Stimulated activated CD8-positive, alpha-beta memory T cell treated with anti-CD3 and anti-CD28 coated beads, Interleukin-12 subunit alpha, Interleukin-12 subunit beta, amount 100 ng/mL, for 1 hour (primary cell): Measurements from ENCODE around the gene ATXN7L1.

Source experiments
- DNase-seq: peaks from one replicate; pipeline ENCODE4 v3.0.0-alpha.2; 2020; ENCODE audit warnings: low read depth

Gene ATXN7L1

GRCh38 chr7:105675934-105676371 is 200.4 kb downstream of the ATXN7L1 start:
- peak; percentile 42 for DNase-seq

GRCh38 chr7:105674200-105674920 is 202.0 kb downstream of the ATXN7L1 start:
- no peak for DNase-seq

GRCh38 chr7:105673367-105674084 is 202.9 kb downstream of the ATXN7L1 start:
- no peak for DNase-seq

GRCh38 chr7:105672801-105673200 is 203.6 kb downstream of the ATXN7L1 start:
- DNase-seq = no peak

- no peak for DNase-seq
Measured at GRCh38 chr7:105666324-105666723, 210.1 kb downstream of the ATXN7L1 start.

- no peak for DNase-seq
Measured at GRCh38 chr7:105665684-105666083, 210.7 kb downstream of the ATXN7L1 start.

- DNase-seq = no peak
Measured at GRCh38 chr7:105664816-105665525, 211.4 kb downstream of the ATXN7L1 start.

- DNase-seq = no peak
Measured at GRCh38 chr7:105662998-105663397, 213.4 kb downstream of the ATXN7L1 start.

- no peak for DNase-seq
Measured at GRCh38 chr7:105661625-105662024, 214.8 kb downstream of the ATXN7L1 start.

- DNase-seq = peak; percentile 62
Measured at GRCh38 chr7:105656922-105657521, 219.4 kb downstream of the ATXN7L1 start.

GRCh38 chr7:105655500-105656380 is 220.7 kb downstream of the ATXN7L1 start:
- no peak for DNase-seq

GRCh38 chr7:105655067-105655466 is 221.3 kb downstream of the ATXN7L1 start:
- DNase-seq = no peak

GRCh38 chr7:105654095-105654686 is 222.2 kb downstream of the ATXN7L1 start:
- DNase-seq = no peak

GRCh38 chr7:105653441-105654005 is 222.9 kb downstream of the ATXN7L1 start:
- no peak for DNase-seq

- peak; percentile 29 for DNase-seq
Measured at GRCh38 chr7:105652359-105652993, 223.9 kb downstream of the ATXN7L1 start.

- DNase-seq = no peak
Measured at GRCh38 chr7:105651798-105652197, 224.6 kb downstream of the ATXN7L1 start.

GRCh38 chr7:105650382-105650970 is 225.9 kb downstream of the ATXN7L1 start:
- no peak for DNase-seq

- DNase-seq = no peak
Measured at GRCh38 chr7:105649727-105650381, 226.5 kb downstream of the ATXN7L1 start.
